HUES64 (cell line): ENCODE results near the gene GALNT15.

Experiments
- H3K27ac ChIP-seq: 2 replicates; pipeline ENCODE4 v1.7.0; 2013; ENCODE audit warnings: low read depth, low read length, inconsistent platforms
- H3K27me3 ChIP-seq: 2 replicates; pipeline ENCODE4 v1.6.1; 2013; ENCODE audit warnings: mild to moderate bottlenecking, low read length; ENCODE audit not compliant: insufficient read depth
- H3K36me3 ChIP-seq: 2 replicates; pipeline ENCODE4 v1.6.1; 2013; ENCODE audit warnings: mild to moderate bottlenecking, low read length; ENCODE audit not compliant: insufficient read depth
- H3K4me1 ChIP-seq: 2 replicates; pipeline ENCODE4 v1.6.1; 2013; ENCODE audit warnings: mild to moderate bottlenecking, low read length, moderate library complexity; ENCODE audit not compliant: insufficient read depth
- H3K4me3 ChIP-seq: 2 replicates; pipeline ENCODE4 v1.5.1; 2013; ENCODE audit warnings: mild to moderate bottlenecking, low read length, moderate library complexity
- H3K9ac ChIP-seq: 2 replicates; pipeline ENCODE4 v1.6.1; 2013; ENCODE audit warnings: mild to moderate bottlenecking, low read depth, low read length
- H3K9me3 ChIP-seq: 2 replicates; pipeline ENCODE4 v1.6.1; 2013; ENCODE audit warnings: low read depth, low read length; ENCODE audit not compliant: insufficient read depth
- WGBS: fragments of 150-250, 120-280 bp; methylation state at CpG from one replicate; pipeline ENCODE4 v1.1.7; 2013; ENCODE audit warnings: missing lambda C conversion rate; 5-methylcytosine and 5-hydroxymethylcytosine counted together

Gene GALNT15

DNA sequence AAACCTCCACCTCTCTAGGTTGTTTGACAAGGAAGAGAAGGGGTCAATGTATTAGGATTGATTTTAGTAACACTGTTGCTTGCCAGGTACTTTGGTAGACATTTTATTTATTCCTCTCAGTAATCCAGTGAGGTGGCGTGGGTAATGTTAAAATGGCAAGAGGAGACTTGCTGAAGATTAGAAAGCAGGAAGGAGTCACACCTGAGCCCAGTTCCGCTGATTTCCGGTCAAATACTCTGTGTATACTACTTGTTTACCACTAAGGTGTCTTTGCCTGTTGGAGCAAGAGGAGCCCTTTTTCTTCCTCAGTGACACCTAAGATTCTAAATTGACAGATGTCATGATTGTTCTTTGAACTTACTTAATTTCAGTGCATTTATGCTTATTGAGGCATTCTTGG is 92.2 kb downstream of the GALNT15 start:
- Histone ChIP-seq H3K27me3 (no peaks in the 10 kb centered on the region), H3K9me3 (no peaks in the 10 kb centered on the region), H3K9ac (no peak overlapping the region), H3K4me3 (no peak overlapping the region; the same call in 1 of the 2 replicates), H3K36me3 (peaks cover 28% of the 10 kb centered on the region), H3K27ac (no peak overlapping the region), H3K4me1 (no peaks in the 10 kb centered on the region)
- 92% methylated on average over 3 of the region's 3 CpGs for WGBS

DNA sequence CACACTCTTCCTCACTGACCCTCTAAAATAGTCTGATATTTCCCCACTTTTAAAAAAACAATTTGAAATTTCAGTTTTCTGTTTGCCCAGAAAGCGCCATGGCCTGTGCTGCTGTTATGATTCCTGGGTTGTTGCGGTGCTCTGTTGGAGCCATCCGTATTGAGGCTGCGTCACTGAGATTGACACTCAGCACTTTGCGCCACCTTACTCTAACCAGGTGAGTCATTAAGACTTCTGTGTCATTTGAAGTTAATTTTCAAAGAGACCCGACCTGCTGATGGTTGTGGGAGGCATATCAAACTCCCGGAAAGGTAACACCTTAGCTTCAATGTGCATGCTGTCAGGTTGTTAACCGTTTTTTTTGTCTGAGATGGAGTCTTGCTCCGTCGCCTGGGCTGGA is 96.4 kb downstream of the GALNT15 start:
- Histone ChIP-seq H3K4me1 (no peaks in the 10 kb centered on the region), H3K27ac (no peak overlapping the region), H3K9me3 (no peaks in the 10 kb centered on the region), H3K4me3 (no peak overlapping the region), H3K36me3 (peaks cover 68% of the 10 kb centered on the region), H3K9ac (no peak overlapping the region), H3K27me3 (no peaks in the 10 kb centered on the region)
- 94% methylated on average over 10 of the region's 10 CpGs for WGBS

DNA sequence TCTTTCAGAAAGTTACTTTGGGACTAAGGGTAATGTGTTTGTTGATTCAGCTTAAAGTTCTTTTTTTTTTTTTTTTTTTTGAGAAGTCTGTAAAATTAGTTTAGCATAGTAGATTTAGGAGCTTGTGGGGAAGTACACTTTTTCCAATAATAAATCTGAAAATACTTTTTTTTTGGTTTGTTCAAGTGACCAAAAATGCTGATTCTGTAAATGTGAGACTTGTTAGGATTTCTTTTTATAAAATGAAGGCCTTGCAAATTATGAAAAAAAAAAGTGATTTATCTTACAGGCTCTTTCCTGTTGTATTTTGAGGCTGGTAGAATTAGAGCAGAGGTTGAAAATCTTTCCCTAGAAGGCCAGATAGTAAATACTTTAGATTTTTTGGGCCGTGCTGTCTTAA is 98.1 kb downstream of the GALNT15 start:
- H3K9ac ChIP-seq: no peak overlapping the region
- H3K36me3 ChIP-seq: peaks cover 75% of the 10 kb centered on the region
- H3K4me3 ChIP-seq: no peak overlapping the region
- WGBS: no CpG with 5 or more reads among the region's 1 CpG
- H3K4me1 ChIP-seq: no peaks in the 10 kb centered on the region
- no peaks in the 10 kb centered on the region for H3K9me3 ChIP-seq
- H3K27me3 ChIP-seq: no peaks in the 10 kb centered on the region
- no peak overlapping the region for H3K27ac ChIP-seq

DNA sequence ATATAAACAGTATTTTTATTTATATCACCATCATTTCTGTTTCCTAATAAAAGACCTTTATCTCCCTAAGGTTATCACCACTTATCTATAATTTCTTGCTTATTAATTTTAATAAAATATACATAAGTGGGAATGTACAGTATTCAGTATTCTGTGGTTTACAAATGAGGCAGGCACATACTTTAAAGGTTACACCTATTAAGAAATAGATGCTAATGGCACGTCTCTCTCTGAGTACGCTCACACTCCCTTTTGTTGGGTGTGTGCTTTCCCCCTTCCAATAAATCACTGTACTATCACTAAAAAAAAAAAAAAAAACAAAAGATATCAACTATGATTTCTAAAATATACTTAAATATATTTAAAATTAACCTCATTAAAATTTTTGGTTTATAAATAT is 99.4 kb downstream of the GALNT15 start:
- Histone ChIP-seq H3K9me3 (no peaks in the 10 kb centered on the region), H3K27ac (no peak overlapping the region), H3K36me3 (peaks cover 82% of the 10 kb centered on the region), H3K4me1 (no peaks in the 10 kb centered on the region), H3K9ac (no peak overlapping the region), H3K4me3 (no peak overlapping the region), H3K27me3 (no peaks in the 10 kb centered on the region)
- 95% methylated on average over 2 of the region's 2 CpGs for WGBS

DNA sequence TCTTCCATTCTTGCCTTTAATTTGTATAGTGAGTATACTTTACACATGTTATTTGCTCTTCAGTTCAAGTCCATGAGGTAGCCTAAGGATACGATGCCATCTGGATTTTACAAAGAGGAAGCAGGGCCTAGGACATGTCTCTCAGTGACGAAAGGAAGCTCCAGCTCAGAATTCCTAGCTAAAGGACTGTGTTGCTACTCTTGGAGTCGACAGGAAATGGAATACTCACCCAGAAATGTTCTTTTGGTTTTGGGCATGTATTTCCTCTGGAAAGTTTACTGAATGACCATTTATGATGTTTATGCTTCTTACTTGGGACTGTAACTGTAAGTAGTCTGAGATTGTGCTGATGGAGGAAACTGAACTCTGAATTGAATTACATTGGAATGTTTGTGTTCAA is 103.0 kb downstream of the GALNT15 start:
- 94% methylated on average over 3 of the region's 3 CpGs for WGBS
- peaks cover 65% of the 10 kb centered on the region for H3K36me3 ChIP-seq

DNA sequence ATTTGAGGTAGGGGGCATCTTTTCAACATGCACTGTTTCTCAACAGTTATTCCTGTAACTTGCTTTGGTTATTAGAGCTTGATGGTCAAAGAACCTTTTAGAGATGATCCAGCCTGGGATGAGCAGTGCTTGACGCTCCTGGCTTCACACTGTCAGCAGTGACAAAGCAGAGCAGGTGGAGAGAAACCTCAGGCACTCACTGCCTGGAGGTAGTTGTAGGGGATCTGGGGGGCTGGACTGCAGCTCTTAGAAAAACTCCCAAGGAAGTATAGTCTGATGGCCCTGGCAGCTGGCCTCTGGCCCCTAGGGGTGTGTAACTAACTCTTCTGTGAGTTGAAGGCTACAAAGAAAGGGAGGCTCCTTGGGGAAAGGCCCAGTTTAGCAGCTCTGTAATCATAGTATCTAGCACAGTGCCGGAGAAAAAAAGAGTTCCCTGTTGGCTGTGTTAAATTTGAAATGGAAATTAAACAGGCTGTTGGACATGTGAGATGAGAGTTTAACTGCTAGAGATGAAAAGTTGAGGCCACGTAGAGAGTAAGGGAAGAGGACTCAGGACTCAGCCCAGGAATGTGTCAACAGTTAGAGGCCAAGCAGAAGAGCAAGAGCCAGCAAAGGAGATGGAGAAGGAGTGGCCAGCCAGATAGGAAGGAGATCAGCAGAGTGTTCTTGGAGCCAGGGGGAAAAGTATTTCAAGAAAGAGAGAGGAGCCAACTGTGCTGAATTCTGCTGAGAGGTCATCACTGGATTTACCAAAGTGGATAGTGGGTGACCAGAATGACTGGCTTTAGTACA is 104.7 kb downstream of the GALNT15 start:
- Histone ChIP-seq H3K27ac (no peak overlapping the region), H3K27me3 (no peaks in the 10 kb centered on the region), H3K9me3 (no peaks in the 10 kb centered on the region), H3K36me3 (peaks cover 65% of the 10 kb centered on the region), H3K4me1 (no peaks in the 10 kb centered on the region), H3K4me3 (no peak overlapping the region), H3K9ac (no peak overlapping the region)
- WGBS: 95% methylated on average over 3 of the region's 3 CpGs

More for the DNA sequence above, 103.0 kb downstream of the GALNT15 start:
- Histone ChIP-seq H3K27me3 (no peaks in the 10 kb centered on the region), H3K9me3 (no peaks in the 10 kb centered on the region), H3K9ac (no peak overlapping the region), H3K4me1 (no peaks in the 10 kb centered on the region), H3K4me3 (no peak overlapping the region), H3K27ac (no peak overlapping the region)

DNA sequence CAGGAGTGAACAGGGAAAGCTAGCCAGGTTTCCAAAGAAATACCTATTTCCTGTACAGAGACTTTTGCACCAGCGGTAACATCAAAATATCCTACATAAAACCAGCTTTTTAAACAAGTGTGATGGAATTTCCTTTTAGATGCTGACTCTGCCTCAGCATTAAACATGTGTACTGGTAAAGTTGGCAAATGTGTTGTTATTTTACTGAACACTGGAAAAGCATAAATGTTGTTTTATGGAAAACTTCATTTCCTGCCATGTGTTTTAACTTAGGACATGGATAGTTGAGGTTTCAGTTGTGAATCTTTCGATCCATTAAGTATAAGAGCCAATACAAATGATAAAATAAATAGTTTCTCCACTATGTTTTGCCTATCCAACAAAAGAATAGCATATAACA is 106.2 kb downstream of the GALNT15 start:
- no peak overlapping the region for H3K4me3 ChIP-seq
- no peaks in the 10 kb centered on the region for H3K9me3 ChIP-seq
- H3K27me3 ChIP-seq: no peaks in the 10 kb centered on the region
- no peak overlapping the region for H3K27ac ChIP-seq
- H3K9ac ChIP-seq: no peak overlapping the region
- peaks cover 56% of the 10 kb centered on the region for H3K36me3 ChIP-seq
- H3K4me1 ChIP-seq: no peaks in the 10 kb centered on the region
- 100% methylated on average over 1 of the region's 2 CpGs for WGBS
